Stimulated activated naive CD8-positive, alpha-beta T cell treated with anti-CD3 and anti-CD28 coated beads, Interleukin-15, Interleukin-2, amounts not matched to agents 100 U/mL and 50 U/mL, for 24 hours (primary cell): ENCODE data around the gene SLC25A47.
"Not testable (repeated sequence)": the region's sequence is repeated elsewhere in the genome, so short reads cannot be mapped to it uniquely, and the experiment has no call there.

Source experiments
- ATAC-seq: fragments of 150-1000 bp; cut with Tn5 transposase; one replicate; pipeline ENCODE4 v1.10.0; 2021
- DNase-seq: peaks from one replicate; pipeline ENCODE4 v3.0.0; 2021

The SLC25A47 gene

DNA sequence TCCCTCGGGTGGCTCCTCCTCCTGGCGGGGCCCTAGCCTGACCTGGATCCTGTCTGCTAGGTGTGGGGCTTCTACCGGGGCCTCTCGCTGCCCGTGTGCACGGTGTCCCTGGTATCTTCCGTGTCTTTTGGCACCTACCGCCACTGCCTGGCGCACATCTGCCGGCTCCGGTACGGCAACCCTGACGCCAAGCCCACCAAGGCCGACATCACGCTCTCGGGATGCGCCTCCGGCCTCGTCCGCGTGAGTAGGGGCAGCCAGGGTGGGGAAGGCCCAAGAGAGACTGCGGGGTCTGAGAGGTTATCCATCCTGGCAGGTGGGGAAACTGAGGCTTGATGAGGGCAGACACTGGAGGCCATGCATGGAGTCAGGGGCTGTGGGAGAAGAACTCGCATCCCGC is 4.0 kb downstream of the SLC25A47 start:
- no peak for ATAC-seq
- no peak for DNase-seq

DNA sequence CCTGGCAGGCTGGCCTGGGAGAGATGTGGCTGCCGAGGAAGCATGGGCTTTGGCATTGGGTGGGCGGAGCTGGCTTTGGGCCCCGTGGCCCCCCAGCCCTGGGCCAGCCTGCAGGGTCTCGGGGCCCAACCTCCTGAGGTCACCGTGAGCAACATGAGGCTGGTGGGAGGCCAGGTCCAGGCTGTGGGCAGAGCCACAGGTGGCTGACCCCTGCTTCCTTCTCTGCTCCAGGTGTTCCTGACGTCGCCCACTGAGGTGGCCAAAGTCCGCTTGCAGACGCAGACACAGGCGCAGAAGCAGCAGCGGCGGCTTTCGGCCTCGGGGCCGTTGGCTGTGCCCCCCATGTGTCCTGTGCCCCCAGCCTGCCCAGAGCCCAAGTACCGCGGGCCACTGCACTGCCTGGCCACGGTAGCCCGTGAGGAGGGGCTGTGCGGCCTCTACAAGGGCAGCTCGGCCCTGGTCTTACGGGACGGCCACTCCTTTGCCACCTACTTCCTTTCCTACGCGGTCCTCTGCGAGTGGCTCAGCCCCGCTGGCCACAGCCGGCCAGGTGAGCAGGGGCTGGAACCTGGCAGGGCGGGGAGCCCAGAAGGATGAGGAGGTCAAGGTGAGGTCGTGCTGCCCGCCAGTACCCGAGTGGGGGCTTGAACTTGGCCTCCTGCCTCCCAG is 5.5 kb downstream of the SLC25A47 start:
- ATAC-seq (no peak), DNase-seq (no peak)

DNA sequence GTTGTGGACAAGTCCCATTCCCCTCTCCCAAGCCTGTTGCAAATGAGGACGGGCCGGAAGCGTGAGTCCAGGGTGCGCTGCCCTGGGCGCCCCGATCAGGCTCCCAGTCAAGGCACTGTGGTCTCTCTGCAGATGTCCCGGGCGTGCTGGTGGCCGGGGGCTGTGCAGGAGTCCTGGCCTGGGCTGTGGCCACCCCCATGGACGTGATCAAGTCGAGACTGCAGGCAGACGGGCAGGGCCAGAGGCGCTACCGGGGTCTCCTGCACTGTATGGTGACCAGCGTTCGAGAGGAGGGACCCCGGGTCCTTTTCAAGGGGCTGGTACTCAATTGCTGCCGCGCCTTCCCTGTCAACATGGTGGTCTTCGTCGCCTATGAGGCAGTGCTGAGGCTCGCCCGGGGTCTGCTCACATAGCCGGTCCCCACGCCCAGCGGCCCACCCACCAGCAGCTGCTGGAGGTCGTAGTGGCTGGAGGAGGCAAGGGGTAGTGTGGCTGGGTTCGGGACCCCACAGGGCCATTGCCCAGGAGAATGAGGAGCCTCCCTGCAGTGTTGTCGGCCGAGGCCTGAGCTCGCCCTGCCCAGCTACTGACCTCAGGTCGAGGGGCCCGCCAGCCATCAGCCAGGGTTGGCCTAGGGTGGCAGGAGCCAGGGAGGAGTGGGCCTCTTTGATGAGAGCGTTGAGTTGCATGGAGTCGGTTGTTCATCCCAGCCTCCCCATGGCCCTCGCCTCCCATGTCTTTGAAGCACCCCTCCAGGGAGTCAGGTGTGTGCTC is 6.3 kb downstream of the SLC25A47 start:
- no peak for DNase-seq
- no peak for ATAC-seq

DNA sequence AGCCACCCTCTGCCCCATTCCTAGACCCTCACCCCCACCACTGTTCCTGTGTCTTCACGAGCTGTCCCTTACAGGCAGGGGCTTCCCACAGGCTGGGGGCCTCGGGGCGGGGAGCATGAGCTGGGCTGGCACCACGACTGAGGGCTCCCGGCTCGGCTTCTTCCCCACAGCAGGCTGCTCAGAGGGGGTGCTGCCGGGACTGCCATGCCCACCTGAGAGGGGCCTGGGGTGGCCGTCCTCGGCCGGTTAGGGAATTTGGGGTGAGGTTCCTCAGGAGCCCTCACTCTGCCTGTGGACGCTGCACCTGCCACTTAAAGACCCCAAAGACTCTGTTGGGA is 6.8 kb downstream of the SLC25A47 start:
- no peak for DNase-seq
- ATAC-seq, result no peak

DNA sequence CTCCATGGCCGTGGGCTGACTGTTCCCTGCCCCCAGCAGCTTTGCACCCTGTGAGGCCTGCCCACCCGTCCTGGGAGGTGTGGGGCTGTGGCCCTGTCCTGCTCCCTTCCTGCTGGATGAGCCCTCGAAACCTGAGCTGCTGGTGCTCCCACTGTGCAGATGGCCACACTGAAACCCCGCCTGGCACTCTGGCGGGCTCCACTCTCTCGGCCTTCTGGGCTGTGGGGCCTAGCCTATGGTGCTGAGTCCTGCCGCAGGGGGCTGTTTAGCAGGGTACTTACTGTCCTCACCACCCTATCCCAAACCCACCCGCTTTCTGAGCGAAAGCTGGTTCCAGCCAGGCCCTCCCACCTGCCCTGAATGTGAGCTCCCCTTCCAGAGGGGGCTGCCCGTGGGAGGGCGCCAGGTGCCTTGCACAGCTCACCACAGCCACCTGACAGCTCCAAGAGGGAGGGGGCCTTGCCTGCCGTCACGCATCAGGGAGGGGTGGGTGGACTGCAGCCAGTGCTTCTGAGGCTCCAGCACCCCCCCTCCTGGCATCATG is 7.3 kb downstream of the SLC25A47 start:
- DNase-seq, result no peak
- no peak for ATAC-seq

DNA sequence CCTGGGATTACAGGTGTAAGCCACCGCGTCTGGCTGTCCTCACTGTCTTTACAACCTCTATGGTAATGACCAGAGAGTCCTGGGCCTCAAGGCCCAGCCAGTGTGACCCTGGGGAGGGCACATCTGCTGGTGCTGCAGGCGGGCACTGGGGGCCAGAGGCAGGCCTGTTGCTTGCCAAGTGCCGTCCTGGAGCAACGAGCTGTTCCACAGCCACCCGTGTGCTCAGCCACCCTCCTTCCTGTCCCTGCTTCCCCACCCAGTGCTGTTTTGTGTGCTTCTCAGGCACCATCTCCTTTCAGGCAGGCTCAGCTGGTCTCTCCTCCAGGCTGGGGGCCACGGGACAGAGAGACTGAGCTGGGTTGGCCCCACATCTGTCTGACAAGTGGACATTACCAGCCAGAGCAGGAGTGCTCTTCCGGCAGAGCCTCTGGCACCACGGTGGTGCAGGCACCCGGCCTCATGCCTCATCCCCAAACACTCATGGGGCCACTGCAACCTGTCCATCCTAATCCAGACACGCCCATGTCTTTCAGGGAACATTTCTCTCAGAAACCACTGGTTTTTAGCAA is 9.0 kb downstream of the SLC25A47 start:
- DNase-seq (no peak), ATAC-seq (no peak)

DNA sequence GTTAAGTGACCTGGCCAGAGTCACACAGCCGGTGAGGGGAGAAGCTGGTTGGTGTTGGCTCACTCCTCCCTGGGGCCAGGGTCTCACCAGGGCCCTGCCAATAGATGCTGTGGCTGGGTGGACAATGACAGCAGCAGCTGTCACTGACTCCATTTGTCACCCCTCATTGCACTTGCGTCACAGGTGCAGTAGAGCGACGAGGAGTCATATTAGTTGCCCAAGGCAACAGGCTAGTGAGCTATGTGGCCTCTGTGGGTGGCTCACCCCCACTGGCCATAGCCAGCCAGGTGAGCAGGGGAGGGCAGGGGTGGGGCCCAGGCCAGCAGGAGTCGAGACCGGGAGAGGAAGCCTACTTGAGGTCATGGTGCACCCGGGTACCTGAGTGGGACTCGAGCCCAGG is 9.7 kb downstream of the SLC25A47 start:
- no peak for DNase-seq
- ATAC-seq, result no peak

DNA sequence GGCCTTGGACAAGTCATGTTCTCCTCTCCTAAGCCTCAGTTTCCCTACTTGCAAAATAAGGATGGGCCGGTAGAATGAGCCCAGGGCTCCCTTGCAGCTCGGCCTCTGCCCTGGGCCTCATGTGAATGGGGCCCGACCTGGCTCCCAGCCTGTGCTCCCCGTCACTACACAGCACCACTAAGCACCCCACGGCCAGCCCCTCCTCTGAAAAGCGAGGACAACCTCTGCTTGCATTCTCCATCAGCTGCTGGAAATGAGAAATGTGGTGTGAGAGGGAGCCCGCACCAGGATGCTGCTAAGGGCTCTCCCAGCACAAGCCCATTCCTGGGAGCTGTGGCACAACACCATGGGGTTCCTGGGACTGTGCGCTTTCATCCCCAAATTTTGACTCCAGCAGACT is 10.2 kb downstream of the SLC25A47 start:
- DNase-seq (no peak), ATAC-seq (no peak)

DNA sequence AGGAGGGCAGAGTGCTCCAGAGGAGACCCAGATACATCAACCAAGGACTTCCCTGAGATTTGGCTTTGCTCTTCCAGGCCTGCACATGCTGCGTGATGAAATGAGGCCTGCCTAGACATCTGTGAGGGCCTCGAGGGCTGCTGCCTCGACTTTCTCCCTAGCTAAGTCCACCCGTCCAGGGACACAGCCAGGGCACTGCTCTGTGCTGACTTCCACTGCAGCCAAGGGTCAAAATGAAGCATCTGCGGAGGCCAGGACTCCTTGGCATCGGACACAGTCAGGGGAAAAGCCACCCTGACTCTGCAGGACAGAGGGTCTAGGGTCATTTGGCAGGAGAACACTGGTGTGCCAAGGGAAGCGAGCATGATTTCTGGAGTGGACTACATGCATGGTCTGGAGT is 10.7 kb downstream of the SLC25A47 start:
- DNase-seq (no peak), ATAC-seq (no peak)

DNA sequence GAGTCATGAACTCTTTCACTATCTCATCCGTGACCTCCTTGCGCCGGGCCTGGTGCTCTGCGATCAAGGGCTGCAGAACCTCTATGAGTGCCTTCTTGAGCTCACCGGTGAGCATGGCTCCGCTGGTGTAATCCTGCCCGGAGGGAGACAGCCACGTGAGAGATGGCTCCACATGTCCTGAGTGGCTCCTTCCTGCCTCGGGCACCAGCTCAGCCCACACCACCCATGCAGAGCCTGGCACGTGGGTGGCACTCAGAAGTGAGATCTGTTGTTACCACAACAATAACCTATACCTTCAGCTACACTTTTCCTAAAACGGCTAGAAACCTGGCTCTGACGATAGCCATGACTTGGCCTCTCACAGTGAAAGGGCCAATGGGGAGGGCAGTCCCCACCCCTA is 11.8 kb downstream of the SLC25A47 start:
- no peak for DNase-seq
- no peak for ATAC-seq

DNA sequence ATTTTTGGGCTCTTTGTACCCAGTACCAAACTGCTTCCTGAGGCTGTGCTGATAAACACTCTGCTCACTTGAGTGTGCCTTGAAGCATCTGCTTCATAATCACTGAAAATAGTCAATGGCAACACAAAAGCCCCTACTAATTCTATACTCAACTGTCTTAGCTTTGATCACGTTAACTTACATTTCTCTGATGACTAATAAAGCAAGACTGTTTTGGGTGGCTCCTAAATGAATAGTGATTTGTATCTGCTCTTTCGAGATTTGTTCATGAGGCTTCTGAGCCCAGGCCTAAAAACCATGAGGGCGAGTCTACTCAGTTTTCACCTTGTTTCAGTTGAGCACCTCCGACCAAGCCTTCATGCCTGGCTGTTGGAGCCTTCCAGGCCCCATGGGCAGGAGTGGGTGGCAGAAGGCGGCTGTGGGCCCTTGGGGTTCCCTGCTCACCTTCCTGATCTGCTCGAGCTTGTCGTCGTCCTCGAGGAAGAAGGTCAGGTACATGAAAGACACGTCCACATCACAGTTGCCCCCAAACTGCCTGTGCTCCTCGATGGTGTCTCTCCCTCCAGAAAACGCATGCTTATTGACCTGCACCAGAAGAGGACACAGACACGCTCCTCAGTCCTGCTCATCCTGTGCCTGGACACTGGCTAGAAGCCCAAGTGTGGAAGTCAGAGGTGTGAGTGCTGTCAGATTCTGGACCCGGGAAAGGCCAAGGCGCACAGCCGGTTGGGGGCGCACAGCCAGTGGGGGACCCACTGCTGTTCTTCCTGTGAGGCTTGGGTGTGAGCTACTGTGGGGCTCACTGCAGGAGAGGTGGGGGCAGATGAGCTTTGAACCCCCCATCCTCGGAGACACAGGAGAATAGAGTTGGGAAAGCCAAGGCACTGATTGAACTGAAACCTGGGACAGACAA is 13.7 kb downstream of the SLC25A47 start:
- ATAC-seq, result no peak
- DNase-seq, result no peak

DNA sequence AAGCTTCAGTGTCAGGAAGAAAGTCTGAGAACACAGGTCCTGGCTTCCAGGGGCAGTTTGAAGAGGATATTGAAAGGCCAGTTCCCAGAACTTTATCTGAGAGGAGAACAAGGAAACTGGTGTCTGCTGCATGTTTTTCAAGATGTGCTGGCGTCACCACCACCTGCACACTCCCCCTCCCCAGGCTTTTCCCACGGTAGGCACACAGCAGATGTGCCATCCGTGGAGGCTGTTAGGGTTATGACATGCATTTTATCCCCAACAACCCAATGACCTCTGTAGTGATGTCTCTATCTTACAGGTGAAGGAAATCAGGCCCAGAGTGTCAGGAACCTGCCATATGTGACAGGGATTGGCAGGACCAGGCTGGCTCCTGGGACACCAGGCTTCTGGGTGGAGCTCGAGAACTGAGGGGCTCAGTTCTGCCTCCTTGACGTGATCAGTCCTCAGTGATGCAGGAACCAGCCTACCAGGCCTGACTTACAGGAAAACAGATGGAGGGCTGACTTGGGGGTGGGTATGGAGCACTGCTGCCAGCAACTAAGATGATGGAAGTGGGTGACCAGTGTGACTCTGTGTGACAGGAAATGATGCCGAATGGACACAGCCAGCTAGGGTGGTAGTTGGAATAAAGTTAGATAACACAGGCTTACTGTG is 16.8 kb downstream of the SLC25A47 start:
- DNase-seq (no peak), ATAC-seq (no peak)

DNA sequence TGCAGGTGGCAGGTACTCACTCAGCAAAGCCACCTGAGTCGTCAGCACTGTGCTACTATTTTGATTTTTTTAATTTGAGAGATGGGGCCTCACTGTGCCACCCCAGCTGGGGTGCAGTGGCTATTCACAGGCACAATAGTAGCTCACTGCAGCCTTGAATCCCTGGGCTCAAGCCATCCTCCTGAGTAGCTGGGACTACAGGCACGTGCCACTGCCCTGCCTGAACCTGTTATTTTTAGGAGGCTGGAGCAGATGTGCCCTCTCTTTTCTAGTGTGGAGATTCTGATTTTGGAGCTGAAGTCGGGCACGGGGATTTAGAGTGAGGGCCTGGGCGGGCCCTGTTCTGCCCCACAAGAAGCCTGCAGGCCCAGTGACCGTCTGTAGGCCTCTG is 17.3 kb downstream of the SLC25A47 start:
- DNase-seq, result no peak
- ATAC-seq, result no peak

DNA sequence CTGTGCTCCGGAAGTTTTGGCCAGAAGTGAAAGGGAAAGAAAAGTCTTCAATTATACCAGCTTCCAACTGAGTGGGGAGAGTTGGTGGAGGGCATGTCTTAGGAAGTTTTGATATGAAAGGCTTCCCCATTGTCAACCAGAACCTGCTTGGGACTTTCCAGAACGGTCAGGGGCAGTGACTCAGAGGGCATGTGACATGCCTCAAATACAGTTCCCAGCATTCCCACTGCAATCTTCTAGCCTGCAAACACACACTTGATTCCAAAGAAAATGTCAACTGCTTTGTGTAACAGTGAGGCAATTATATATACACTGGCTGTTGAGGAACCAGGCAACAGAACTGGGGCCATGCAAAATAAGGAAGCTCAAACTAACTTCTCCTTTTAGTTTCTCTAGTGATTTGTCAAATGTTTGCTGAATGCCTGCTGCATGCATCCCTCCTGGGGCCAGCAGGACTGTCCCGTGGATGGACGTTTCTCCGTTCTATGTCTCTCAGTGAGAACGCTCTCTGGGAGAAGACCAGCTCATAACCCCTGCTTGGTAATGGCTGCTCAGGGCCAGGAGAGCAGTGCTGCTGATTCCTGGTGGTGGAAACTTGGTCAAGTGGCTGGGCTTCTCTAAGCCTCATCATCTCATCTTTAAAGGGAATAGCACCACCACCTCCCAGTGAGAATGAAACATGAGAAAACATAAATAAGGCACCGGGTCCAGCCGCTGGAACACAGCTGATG is 18.3 kb downstream of the SLC25A47 start:
- DNase-seq (peak; percentile 30), ATAC-seq (peak; percentile 57)

DNA sequence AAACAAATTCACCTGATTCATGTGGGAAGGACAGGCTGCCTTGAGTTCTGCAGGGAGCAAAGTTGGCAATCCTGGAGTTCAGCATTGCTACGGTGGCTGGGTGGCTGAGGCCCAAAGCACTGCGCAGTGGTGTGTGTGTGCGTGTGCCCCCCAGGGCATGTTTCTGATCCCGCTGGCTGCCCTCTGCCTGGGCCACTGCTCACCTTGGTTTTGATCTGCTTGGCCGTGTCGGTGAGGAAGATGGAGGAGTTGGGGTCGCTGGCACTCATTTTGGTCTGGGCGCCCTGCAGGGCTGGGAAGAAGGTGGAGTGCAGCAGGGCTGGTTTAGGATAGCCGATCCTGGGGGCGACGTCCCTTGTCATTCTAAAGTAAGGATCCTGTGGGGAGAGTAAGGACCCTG is 19.1 kb downstream of the SLC25A47 start:
- DNase-seq, result no peak
- no peak for ATAC-seq

DNA sequence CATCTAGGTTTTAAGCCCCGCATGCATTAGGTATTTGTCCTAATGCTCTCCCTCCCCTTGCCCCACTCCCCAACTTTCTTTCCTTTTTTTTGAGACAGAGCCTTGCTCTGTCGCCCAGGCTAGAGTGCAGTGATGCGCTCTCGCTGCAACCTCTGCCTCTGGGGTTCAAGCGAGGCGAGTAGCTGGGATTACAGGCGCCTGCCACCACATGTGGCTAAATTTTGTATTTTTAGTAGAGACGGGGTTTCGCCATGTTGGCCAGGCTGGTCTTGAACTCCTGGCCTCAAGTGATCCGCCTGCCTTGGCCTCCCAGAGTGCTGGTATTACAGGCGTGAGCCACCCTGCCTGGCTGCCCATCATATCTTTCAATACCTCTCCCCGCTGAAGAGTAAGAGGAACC is 19.7 kb downstream of the SLC25A47 start:
- not testable (repeated sequence) for ATAC-seq, DNase-seq

DNA sequence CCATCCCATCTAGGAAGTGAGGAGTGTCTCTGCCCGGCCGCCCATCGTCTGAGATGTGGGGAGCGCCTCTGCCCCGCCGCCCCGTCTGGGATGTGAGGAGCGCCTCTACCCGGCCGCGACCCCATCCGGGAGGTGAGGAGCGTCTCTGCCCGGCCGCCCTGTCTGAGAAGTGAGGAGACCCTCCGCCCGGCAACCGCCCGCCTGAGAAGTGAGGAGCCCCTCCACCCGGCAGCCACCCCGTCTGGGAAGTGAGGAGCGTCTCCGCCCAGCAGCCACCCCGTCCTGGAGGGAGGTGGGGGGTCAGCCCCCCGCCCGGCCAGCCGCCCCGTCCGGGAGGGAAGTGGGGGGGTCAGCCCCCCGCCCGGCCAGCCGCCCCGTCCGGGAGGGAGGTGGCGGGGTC is 21.5 kb downstream of the SLC25A47 start:
- not testable (repeated sequence) for DNase-seq, ATAC-seq

DNA sequence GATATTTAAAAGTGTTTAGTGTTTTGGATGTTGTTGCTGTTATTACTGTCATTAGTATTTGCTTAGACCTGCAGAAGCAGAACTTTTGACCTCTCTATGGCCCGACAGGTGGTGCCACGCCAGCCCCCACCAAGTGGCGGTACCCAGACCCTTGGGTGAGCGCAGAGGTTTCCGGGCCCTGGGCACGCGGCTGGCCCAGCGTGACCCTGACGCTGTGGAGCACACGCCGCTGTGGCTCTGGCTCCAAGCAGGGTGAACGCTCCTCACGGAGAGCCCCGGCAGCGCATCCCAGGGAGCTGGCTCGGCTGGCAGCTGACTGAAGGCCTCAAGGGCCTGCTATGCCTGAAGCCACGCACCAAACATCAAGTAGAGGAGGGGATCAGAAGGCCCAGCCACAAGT is 22.6 kb downstream of the SLC25A47 start:
- DNase-seq (no peak), ATAC-seq (no peak)

DNA sequence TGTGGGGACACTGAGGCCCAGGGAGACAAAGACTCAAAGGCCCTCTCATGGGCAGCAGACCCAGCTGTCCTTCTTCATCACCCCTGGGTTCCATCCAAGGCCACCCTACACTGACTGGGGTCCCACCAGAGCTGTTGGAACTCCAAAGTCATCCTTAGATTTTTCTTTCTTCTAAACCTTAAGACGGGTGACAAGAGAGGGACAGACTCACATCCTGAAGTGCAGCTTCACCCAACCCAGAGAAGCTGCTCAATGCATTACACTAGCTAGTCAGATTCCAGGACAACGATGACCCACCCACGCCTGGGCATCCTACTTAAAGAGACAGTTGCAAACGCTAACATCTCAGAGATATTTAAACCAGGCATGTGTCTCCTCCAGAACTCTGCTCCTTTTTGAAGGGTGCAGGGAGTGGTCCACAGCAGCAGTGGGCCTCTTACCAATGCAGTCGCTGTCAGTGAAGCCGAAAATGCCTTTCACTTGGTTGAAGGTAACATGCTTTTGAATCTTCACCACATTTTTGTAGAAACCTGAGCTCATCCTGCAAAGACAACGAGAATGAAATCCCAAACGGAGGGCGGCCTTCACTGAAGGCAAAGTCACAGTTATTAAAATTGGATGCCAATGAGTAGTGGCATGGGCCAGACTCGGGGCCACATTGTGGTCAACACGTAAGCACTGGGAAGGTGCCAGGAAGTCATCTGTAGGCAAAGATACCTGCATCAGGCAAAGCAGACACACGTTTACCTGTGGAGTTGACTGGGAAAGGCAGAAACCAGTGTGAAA is 23.4 kb downstream of the SLC25A47 start:
- ATAC-seq, result no peak

DNA sequence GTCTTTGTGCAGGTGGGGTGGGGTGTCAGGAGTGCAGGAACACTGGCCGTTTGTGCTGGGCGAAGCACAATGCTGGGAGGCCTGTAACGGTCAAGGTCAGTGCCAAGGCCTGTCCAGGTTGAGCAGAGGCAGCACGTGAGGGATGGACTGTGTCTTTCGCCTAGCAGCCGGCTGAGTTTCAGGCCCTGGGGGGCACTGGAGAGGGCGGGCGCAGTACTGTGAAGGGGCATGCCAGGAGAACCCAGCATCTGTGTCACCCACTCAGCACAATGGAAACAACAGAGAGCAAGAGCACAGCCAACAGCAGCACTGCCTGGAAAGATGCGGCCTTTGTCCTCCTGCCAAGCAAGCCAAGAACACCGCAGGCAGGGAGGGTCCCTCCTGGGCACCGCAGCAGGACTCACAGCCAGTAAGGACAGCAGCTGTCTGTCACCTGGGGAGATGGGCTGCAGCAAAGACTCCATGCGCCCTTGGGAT is 25.2 kb downstream of the SLC25A47 start:
- DNase-seq (no peak), ATAC-seq (peak; percentile 31)

More for the DNA sequence above, 23.4 kb downstream of the SLC25A47 start:
- DNase-seq, result no peak
